GM18519 (cell line): ENCODE results near the gene MT1G.
"Not testable (repeated sequence)": the region's sequence is repeated elsewhere in the genome, so short reads cannot be mapped to it uniquely, and the experiment has no call there.

Source experiments
- ATAC-seq: cut with Tn5 transposase; IDR thresholded peaks from one replicate; pipeline ENCODE4 v1.9.1; 2021; ENCODE audit warnings: mild to moderate bottlenecking, moderate library complexity; ENCODE audit not compliant: unreplicated experiment, low FRiP score

MT1G gene

GRCh38 chr16:56669005-56669839 is 1.4 kb upstream of the MT1G start, which contains the start of gene MT1H:
MT1H (plus strand) TSS chr16:56669814; CDS start chr16:56669885, 71 bp downstream.
- ATAC-seq, result no peak

DNA sequence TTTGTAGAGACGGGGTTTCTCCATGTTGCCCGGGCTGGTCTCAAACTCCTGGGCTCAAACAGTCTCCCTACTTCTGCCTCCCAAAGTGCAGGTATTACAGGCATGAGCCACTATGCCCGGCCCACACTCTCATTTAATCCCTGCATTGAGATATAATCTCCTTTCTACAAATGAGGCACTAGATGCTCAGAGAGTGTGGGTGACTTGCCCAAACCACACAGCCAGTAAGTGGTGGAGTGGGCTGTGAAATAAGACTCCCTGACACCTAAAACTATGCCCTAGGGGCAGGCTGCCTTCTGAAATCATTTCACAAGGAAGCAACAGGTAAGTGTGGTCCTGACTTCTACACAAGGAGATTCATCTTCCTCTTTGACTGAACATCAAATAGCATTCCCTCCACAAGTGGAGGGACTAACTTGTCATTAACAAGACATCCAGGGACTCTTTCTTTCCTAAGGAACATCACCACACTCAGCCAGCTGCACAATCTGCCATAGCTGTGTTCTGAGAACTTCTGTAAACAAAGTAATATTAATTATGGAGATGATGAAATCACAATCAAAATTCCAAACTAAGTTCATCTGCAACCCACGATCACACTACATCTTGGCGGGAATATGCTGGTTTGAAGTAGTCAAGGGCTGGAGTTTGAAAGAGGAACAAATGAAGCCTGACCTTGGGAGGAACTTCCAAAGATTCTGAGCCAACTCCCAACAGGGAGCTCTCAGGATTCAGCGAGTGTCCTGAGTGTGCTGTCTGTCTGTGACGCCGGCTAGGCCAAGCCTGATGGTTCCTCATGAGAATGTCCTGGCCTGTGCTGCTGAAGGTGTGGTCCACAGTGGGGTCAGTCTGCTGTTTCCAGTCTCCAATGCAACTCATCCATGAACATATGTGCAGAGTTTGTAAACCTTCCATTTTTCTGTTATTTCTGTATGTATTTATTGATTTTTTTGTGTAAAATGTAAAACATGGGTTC is 2.3 kb downstream of the MT1G start:
- not testable (repeated sequence) for ATAC-seq

DNA sequence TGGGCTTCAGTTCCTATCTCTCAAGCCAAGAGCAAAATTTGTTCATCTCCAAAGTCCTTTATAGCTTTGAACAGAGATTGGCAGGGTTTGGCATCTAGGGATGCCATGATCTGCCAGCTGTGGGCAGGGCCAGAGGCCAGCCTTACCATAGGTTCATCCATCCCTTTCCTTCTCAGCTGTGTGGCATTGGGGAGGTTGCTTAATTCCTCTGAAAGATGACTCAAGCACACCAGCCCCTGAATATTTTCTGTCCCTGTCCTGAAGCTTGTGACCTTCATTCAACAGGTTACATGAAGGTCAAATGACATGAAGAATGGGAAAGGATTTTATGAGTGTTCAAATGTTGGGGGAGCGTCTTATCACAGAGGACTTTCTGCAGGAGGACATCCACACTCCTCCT is 3.4 kb downstream of the MT1G start:
- ATAC-seq, result no peak

- ATAC-seq, result no peak
These were observed 5.2 kb downstream of the MT1G start for GRCh38 chr16:56662357-56663354.

GRCh38 chr16:56658327-56658875 is 9.5 kb downstream of the MT1G start:
- ATAC-seq, result no peak

DNA sequence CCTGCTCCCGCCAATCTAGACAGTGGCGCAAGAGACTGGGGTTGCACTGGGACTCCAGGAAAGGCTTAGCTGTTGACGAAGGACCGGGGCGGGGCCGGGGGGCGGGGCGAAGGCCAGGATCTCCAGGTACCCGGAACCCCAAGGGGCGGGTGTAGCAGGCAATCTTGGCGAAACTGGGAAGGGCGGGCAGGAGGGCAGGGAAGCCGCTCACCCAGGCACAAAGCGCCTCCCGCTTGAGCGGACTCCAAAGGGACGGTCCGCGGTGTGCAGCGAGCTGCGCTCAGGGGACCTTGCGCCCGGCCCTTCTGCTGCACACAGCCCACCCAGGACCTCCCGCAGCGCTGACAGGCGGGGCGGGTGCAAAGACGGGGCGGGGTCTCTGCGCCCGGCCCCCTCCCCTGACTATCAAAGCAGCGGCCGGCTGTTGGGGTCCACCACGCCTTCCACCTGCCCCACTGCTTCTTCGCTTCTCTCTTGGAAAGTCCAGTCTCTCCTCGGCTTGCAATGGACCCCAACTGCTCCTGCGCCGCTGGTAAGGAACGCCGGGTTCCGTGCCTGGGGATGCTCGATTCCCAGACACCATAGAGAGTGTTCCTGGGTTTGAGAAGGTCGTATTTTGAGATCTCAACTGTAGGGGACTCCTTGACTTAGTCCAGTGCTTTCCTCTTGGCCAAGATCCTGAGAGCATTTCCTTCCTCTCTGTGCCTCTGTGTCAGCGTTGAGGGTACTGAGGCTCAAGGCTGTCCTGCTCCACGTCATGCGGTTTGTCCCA is 10.1 kb downstream of the MT1G start, which contains the start of gene MT1F:
Gene MT1F, plus strand, starts transcription at position 405 of the 772 bp plus-strand sequence. Its CDS starts 100 bp downstream, at position 505.
- no peak for ATAC-seq

DNA sequence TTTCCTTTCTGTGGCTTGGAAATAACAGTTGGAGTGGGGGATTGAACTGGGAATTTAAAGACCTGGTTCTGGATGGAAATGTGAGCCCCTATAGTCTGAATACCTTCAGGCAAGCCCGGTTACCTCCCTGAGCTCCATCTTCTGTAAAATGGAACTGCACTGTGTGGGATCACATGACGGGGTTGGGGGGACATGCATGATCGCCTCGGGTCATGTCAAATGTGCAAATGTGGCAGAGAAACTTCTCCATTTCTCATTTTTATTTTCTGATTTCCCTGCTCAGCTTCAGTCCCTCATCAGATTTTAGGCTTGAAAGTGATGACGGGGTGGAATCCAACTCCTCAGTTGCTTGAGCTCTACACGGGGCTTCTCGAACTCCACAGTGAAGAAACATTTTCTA is 14.6 kb downstream of the MT1G start:
- ATAC-seq, result no peak

DNA sequence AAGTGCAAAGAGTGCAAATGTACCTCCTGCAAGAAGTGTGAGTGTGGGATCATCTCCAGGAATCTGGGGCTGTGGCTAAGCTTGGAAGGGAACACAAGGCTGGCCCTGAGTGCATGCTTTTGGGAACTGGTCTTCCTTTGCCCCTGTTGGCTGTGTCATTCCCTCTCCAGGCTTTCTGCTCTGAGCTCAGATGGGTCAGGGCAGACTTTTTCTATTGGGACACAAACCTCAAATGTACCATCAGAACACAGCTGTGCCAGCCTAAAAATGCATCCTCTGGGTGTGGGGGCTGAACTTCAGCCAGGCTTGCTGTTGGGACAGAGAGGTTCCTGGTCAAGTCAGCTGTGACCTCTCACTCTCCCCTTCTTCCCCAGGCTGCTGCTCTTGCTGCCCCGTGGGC is 15.3 kb downstream of the MT1G start:
- no peak for ATAC-seq

DNA sequence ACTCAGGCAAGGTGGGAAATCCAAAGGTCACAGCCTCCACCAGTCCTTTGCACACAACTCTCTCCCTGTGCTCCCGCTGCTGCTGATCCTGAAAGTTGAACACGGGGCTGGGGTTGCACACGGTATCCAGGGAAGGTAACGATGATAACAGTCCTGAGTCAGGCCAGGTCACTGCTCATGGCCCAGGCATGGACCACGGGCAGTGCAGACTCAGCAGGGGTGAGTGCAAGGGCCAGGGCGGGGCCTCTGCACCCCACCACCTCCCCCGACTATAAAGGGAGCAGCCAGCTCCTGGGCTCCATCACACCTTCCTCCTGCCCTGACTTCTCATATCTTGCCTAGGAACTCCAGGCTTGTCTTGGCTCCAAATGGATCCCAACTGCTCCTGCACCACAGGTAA is 16.3 kb downstream of the MT1G start, which contains the start of gene MT1B:
Gene MT1B, plus strand, starts transcription at position 301 of the 400 bp plus-strand sequence. Its CDS starts 68 bp downstream, at position 369.
- no peak for ATAC-seq

DNA sequence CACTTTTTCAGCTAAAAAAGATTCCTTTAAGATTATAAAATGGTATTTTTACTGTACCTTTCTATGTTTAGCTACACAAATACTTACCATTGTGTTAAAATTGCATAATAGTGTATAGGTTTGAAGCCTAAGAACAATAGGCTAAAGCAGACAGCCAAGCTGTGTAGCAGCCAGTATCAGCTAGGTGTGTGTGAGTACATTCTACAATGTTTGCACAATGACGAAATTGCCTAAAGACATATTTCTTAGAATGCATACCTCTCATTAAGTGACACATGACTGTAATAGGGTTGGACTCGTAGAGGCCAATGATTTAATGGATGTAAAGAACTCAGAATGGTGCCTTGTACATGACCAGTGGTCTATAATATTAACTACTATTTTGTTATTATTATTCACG is 18.0 kb downstream of the MT1G start:
- no peak for ATAC-seq

DNA sequence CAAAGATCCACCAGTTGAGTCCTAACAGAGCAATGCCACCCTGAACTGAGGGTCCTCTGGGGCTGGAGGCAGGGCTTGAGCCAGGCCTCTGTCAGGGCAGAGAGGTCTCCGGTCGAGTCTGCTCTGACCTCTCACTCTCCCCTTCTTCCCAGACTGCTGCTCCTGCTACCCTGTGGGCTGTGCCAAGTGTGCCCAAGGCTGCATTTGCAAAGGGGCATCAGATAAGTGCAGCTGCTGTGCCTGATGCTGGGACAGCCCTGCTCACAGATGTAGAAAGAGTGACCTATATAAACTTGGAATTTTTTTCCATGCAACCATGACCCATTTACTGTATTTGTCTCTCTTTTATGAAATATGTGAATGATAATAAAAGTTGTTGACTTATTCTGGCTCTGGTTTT is 18.6 kb downstream of the MT1G start:
- no peak for ATAC-seq

DNA sequence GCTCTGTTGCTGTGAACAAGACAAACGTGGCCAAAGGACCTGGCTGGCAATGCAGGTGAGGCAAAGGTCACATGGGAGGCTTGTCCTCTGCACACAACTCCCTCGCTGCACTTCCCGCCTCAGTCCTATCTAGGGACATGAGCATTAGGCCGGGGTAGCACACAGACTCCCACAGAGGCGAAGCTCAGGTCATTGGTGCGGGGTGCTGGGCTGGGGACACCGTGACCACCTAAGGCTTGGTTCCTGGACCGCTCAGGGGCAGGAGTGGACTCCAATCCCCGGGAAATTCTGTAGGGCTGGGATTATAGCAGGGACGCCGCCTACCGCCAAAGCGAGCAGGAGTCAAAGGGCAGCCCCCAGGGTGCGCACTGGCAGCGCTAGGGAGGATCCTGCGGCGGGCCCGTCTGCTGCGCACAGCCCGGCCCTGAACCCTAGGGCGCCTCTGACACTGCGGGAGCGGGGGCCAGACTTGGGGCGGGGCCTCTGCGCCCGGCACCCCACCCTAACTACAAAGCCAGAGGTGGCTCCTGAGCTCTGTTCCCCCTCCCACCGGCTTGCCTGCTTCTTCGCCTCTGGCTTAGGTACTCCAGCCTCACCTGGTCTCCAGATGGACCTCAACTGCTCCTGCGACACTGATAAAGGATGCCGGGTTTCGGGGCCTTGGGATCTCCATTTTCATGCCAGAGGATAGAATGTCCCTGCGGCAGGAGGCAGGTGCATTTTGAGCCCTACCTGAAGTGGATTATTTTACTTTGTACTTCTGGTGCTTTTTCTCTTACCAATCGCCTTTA is 20.0 kb downstream of the MT1G start:
- no peak for ATAC-seq

GRCh38 chr16:56645838-56646237 is 22.0 kb downstream of the MT1G start:
- ATAC-seq, result no peak

DNA sequence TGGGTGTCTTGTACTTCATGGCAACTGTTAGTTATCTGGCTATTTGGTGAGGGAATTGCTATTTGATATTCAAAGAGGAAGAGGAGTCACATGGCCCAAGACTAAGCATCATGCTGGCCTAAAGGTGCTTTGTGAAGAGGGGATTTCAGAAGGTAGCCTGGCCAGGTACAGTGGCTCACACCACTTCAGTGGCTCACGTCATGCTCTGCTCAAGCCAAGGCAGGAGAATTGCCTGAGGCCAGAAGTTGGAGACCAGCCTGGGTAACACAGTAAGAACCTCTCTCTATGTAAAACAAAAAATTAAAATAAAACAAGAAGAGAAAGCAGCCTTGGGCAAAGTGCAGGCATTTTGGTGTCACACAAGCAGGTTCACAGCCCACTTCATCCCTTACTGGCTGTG is 22.6 kb downstream of the MT1G start:
- no peak for ATAC-seq

GRCh38 chr16:56643833-56644232 is 24.0 kb downstream of the MT1G start:
- no peak for ATAC-seq

DNA sequence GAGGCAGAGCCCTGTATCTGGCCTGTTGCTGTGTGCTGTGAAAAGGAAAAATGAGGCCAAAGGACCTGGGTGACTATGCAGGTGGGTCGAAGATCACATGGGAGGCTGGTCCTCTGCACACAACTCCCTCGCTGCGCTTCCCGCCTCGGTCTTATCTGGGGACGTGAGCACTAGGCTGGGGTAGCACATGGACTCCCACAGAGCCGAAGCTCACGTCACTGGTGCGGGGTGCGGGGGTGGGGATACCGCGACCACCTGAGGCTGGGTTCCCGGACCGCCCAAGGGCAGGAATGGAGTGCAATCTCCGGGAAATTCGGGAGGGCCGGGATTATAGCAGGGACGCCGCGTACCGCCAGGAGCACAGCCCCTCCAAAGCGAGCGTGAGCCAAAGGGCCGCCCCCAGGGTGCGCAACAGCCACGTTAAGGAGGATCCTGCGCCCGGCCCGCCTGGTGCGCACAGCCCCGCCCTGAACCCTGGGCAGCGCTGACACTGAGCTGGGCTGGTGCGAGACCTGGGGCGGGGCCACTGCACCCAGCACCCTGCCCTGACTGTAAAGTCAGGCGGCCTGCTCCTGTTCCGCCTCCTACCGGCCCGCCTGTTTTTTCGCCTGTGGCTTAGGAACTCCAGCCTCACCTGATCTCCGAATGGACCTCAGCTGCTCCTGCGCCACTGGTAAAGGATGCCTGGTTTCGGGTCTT is 24.6 kb downstream of the MT1G start:
- peak; percentile 70 for ATAC-seq

DNA sequence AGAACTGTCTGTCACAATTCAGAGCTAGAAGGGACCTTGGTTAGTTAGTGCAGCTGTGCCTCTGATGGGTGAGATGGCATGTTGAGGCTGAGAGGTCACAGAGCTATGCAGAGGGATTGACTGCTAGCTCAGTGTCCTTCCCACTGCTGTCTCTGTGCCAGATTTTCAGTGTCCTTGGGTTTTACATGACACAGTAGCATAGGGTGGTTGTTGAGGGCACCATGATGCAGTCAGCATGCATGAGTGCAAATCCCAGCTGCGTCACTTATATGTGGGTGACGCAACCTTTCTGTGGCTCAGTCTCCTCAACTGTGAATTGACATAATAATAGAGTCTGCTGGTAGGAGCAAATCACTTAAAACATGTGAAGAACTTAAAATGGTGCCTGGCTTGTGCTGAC is 26.7 kb downstream of the MT1G start:
- ATAC-seq, result no peak
